ENCODE results near the gene DHCR7. TPM values are rescaled to one million over a fixed set of nuclear protein-coding genes. Genes with fewer than 3 reads are reported as not detected.

Gene DHCR7
- total RNA-seq, 1 donor from 2014 or later, result 35.5 TPM

- intact Hi-C loops (cut with micrococcal nuclease), result no loop called here
- H3K9me3 Mint-ChIP-seq, result no peaks in the 10 kb centered on the region
- H3K4me1 Mint-ChIP-seq, result no peaks in the 10 kb centered on the region
- H3K36me3 Mint-ChIP-seq (ENCODE audit: low read depth), result peaks cover 55% of the 10 kb centered on the region
- ChIA-PET POLR2A (no interaction called here), CTCF (no interaction called here)
- no peak overlapping the region for H3K27ac Mint-ChIP-seq
- no peak for TF ChIP-seq CTCF (IDR thresholded peaks at IDR 0.05)
- ATAC-seq (ENCODE audit: low read depth), result no peak
- H3K4me3 Mint-ChIP-seq, result no peak overlapping the region
- no peak for DNase-seq
- H3K27me3 Mint-ChIP-seq, result no peaks in the 10 kb centered on the region
These were observed 11.3 kb downstream of the DHCR7 start for GRCh38 chr11:71436861-71437260.

- H3K4me1 Mint-ChIP-seq, result no peaks in the 10 kb centered on the region
- H3K9me3 Mint-ChIP-seq, result no peaks in the 10 kb centered on the region
- ATAC-seq (ENCODE audit: low read depth) (no peak), DNase-seq (no peak)
- ChIA-PET CTCF (no interaction called here), POLR2A (no interaction called here)
- intact Hi-C loops (cut with micrococcal nuclease), result no loop called here
- H3K27me3 Mint-ChIP-seq, result no peaks in the 10 kb centered on the region
- TF ChIP-seq CTCF (IDR thresholded peaks at IDR 0.05), result no peak
- no peak overlapping the region for H3K27ac Mint-ChIP-seq
- peaks cover 43% of the 10 kb centered on the region for H3K36me3 Mint-ChIP-seq (ENCODE audit: low read depth)
- H3K4me3 Mint-ChIP-seq, result no peak overlapping the region
These were observed 12.8 kb downstream of the DHCR7 start for GRCh38 chr11:71435278-71435951.

- ChIA-PET POLR2A (no interaction called here), CTCF (no interaction called here)
- TF ChIP-seq CTCF (IDR thresholded peaks at IDR 0.05), result no peak
- Mint-ChIP-seq H3K4me3 (no peak overlapping the region), H3K27ac (no peak overlapping the region), H3K4me1 (no peaks in the 10 kb centered on the region), H3K9me3 (no peaks in the 10 kb centered on the region), H3K36me3 (ENCODE audit: low read depth) (peaks cover 35% of the 10 kb centered on the region), H3K27me3 (no peaks in the 10 kb centered on the region)
- intact Hi-C loops (cut with micrococcal nuclease), result no loop called here
- no peak for ATAC-seq (ENCODE audit: low read depth)
- no peak for DNase-seq
These were observed 13.5 kb downstream of the DHCR7 start for GRCh38 chr11:71434576-71435130.

- ATAC-seq (ENCODE audit: low read depth) (no peak), DNase-seq (no peak)
- intact Hi-C loops (cut with micrococcal nuclease), result no loop called here
- CTCF ChIA-PET, result no interaction called here
- Mint-ChIP-seq H3K27ac (no peak overlapping the region), H3K4me3 (no peak overlapping the region), H3K4me1 (no peaks in the 10 kb centered on the region), H3K9me3 (no peaks in the 10 kb centered on the region), H3K36me3 (ENCODE audit: low read depth) (peaks cover 30% of the 10 kb centered on the region), H3K27me3 (no peaks in the 10 kb centered on the region)
- no peak for TF ChIP-seq CTCF (IDR thresholded peaks at IDR 0.05)
- POLR2A ChIA-PET, result no interaction called here
These were observed 14.3 kb downstream of the DHCR7 start for GRCh38 chr11:71433648-71434450.
